GM13976 (cell line): ENCODE results near the gene TOM1L2.
A peak's percentile ranks its signal among the peaks of the same experiment; 100 is the strongest.

Experiments
- DNase-seq: peaks from one replicate; pipeline ENCODE4 v3.0.0; 2012; ENCODE audit warnings: low spot score
- CTCF ChIP-seq: IDR thresholded peaks from 2 replicates; pipeline ENCODE4 v1.5.1; 2012; ENCODE audit warnings: borderline replicate concordance, mild to moderate bottlenecking; ENCODE audit not compliant: insufficient read depth; ENCODE audit errors: extremely low read depth, missing control alignments, control extremely low read depth
- in situ Hi-C: fragments of 300-500 bp; cut with MboI; formaldehyde crosslinking; loops from one replicate; pipeline ENCODE4 v1.12.0; 2022; ENCODE audit warnings: low sequenced_read_pairs, mixed read lengths, inconsistent platforms; ENCODE audit not compliant: unreplicated experiment

Gene TOM1L2

GRCh38 chr17:17824119-17824782 is 147.9 kb downstream of the TOM1L2 start:
- DNase-seq, result no peak
- TF ChIP-seq CTCF, result no peak
- in situ Hi-C loops, result no loop called here

- no peak for TF ChIP-seq CTCF
- in situ Hi-C loops, result no loop called here
- peak; percentile 99 for DNase-seq
Measured at GRCh38 chr17:17823433-17824118, 148.6 kb downstream of the TOM1L2 start.

GRCh38 chr17:17822616-17823015 is 149.6 kb downstream of the TOM1L2 start:
- TF ChIP-seq CTCF, result no peak
- in situ Hi-C loops, result no loop called here
- no peak for DNase-seq

- in situ Hi-C loops, result no loop called here
- no peak for DNase-seq
- no peak for TF ChIP-seq CTCF
Measured at GRCh38 chr17:17822189-17822588, 150.0 kb downstream of the TOM1L2 start.

GRCh38 chr17:17820463-17821158 is 151.6 kb downstream of the TOM1L2 start:
- DNase-seq, result no peak
- no peak for TF ChIP-seq CTCF
- in situ Hi-C loops, result no loop called here

- in situ Hi-C loops, result no loop called here
- no peak for TF ChIP-seq CTCF
Measured at GRCh38 chr17:17820046-17820445, 152.2 kb downstream of the TOM1L2 start.

More at GRCh38 chr17:17820046-17820445, 152.2 kb downstream of the TOM1L2 start:
- no peak for DNase-seq
